IMR-90 (cell line): ENCODE data around the gene GSTP1. TPM values are rescaled to one million over a fixed set of nuclear protein-coding genes. Genes with fewer than 3 reads are reported as not detected.
A peak's percentile ranks its signal among the peaks of the same experiment; 100 is the strongest.
"Not testable (repeated sequence)": the region's sequence is repeated elsewhere in the genome, so short reads cannot be mapped to it uniquely, and the experiment has no call there.

ENCODE experiments used
- ATAC-seq: fragments of 200-7000 bp; cut with Tn5 transposase; 2 replicates; pipeline ENCODE4 v1.9.1; 2020; ENCODE audit warnings: low read depth, mild to moderate bottlenecking, moderate library complexity
- BruUV-seq: library from RNA; stranded (reverse); fragments of 400-500 nt; replicated peaks from 2 replicates; lab custom pipeline; 2021; lab: Mats Ljungman, UMichigan
- CTCF ChIA-PET: fragments of 300-600 bp; formaldehyde crosslinking; extraction: SDS; loops from one replicate; lab custom pipeline; 2021; ENCODE audit warnings: antibody characterized with exemption; lab: Yijun Ruan, JAX
- POLR2A ChIA-PET: fragments of 300-600 bp; sonication (Branson Sonifier 250); formaldehyde crosslinking; loops from one replicate; lab custom pipeline; 2022; ENCODE audit warnings: antibody characterized with exemption; ENCODE audit not compliant: unreplicated experiment; lab: Charles Lee
- DNase-seq: peaks from one replicate; pipeline ENCODE4 v3.0.0; 2013
- H2AFZ ChIP-seq: replicated peaks from 2 replicates; pipeline ENCODE3; 2013; ENCODE audit warnings: low read length, mild to moderate bottlenecking; ENCODE audit not compliant: poor library complexity
- H2AK5ac ChIP-seq: 2 replicates; pipeline ENCODE4 v1.6.1; 2013; ENCODE audit warnings: low read depth, low read length, inconsistent platforms
- H2AK9ac ChIP-seq: replicated peaks from 2 replicates; pipeline ENCODE3; 2013; ENCODE audit warnings: mild to moderate bottlenecking, low read depth, low read length, moderate library complexity; ENCODE audit not compliant: poor library complexity
- H2BK120ac ChIP-seq: 2 replicates; pipeline ENCODE4 v1.6.1; 2013; ENCODE audit warnings: low read depth, low read length, inconsistent platforms
- H2BK15ac ChIP-seq: 3 replicates; pipeline ENCODE4 v1.6.1; 2013; ENCODE audit warnings: low read depth, low read length, inconsistent platforms
- H2BK20ac ChIP-seq: 2 replicates; pipeline ENCODE4 v1.6.1; 2013; ENCODE audit warnings: low read depth, mild to moderate bottlenecking, inconsistent platforms, low read length, moderate library complexity
- H2BK5ac ChIP-seq: 2 replicates; pipeline ENCODE4 v1.6.1; 2013; ENCODE audit warnings: mild to moderate bottlenecking, low read depth, low read length, inconsistent platforms; ENCODE audit not compliant: poor library complexity, severe bottlenecking
- H3K14ac ChIP-seq: replicated peaks from 2 replicates; pipeline ENCODE4 v1.6.1; 2013; ENCODE audit warnings: low read depth, low read length, inconsistent platforms
- H3K18ac ChIP-seq: 2 replicates; pipeline ENCODE4 v1.6.1; 2013; ENCODE audit warnings: low read depth, low read length, control low read depth
- H3K23ac ChIP-seq: 2 replicates; pipeline ENCODE4 v1.6.1; 2013; ENCODE audit warnings: low read depth, low read length, inconsistent platforms
- H3K27ac ChIP-seq: 2 replicates; pipeline ENCODE4 v1.5.1; 2013; ENCODE audit warnings: mild to moderate bottlenecking, control low read depth, low read length; ENCODE audit not compliant: insufficient read depth
- H3K27me3 ChIP-seq: 2 replicates; pipeline ENCODE4 v1.6.1; 2013; ENCODE audit warnings: low read length; ENCODE audit not compliant: control insufficient read depth, insufficient read depth
- H3K36me3 ChIP-seq: 2 replicates; pipeline ENCODE4 v1.6.1; 2013; ENCODE audit warnings: low read length, mixed read lengths; ENCODE audit not compliant: control insufficient read depth, insufficient read depth
- H3K4ac ChIP-seq: 2 replicates; pipeline ENCODE4 v1.6.1; 2013; ENCODE audit warnings: low read depth, low read length, inconsistent platforms
- H3K4me1 ChIP-seq: 2 replicates; pipeline ENCODE4 v1.6.1; 2013; ENCODE audit warnings: low read length, mixed read lengths; ENCODE audit not compliant: control insufficient read depth, insufficient read depth
- H3K4me2 ChIP-seq: 2 replicates; pipeline ENCODE4 v1.6.1; 2013; ENCODE audit warnings: low read depth, mild to moderate bottlenecking, control low read depth, low read length, moderate library complexity
- H3K4me3 ChIP-seq: 2 replicates; pipeline ENCODE4 v1.5.1; 2013; ENCODE audit warnings: low read depth, mild to moderate bottlenecking, control low read depth, low read length, moderate library complexity; ENCODE audit not compliant: insufficient read depth
- H3K56ac ChIP-seq: 2 replicates; pipeline ENCODE4 v1.6.1; 2013; ENCODE audit warnings: low read length, inconsistent platforms; ENCODE audit not compliant: insufficient read depth; ENCODE audit errors: extremely low read depth
- H3K79me1 ChIP-seq, 2 experiments: 2 replicates each; pipeline ENCODE4 v1.6.1; 2013; ENCODE audit warnings: low read length in 2 of 2, inconsistent platforms in 1 of 2, low read depth in 1 of 2
- H3K9ac ChIP-seq: 2 replicates; pipeline ENCODE4 v1.6.1; 2013; ENCODE audit warnings: low read depth, low read length, control low read depth
- H3K9me1 ChIP-seq: 2 replicates; pipeline ENCODE4 v1.6.1; 2013; ENCODE audit warnings: low read length, inconsistent platforms; ENCODE audit not compliant: insufficient read depth
- H3K9me3 ChIP-seq: 2 replicates; pipeline ENCODE4 v1.6.1; 2013; ENCODE audit warnings: low read length; ENCODE audit not compliant: control insufficient read depth, insufficient read depth
- H4K20me1 ChIP-seq: 2 replicates; pipeline ENCODE4 v1.6.1; 2013; ENCODE audit warnings: low read length, inconsistent platforms; ENCODE audit not compliant: insufficient read depth
- H4K5ac ChIP-seq: 2 replicates; pipeline ENCODE4 v1.6.1; 2013; ENCODE audit warnings: mild to moderate bottlenecking, low read depth, low read length, control low read depth
- H4K8ac ChIP-seq, 2 experiments: 2 replicates each; pipeline ENCODE4 v1.6.1; 2013; ENCODE audit warnings: low read depth in 2 of 2, low read length in 2 of 2, control low read depth in 1 of 2, inconsistent platforms in 1 of 2
- H4K91ac ChIP-seq: 2 replicates; pipeline ENCODE4 v1.6.1; 2013; ENCODE audit warnings: low read depth, low read length, inconsistent platforms; ENCODE audit not compliant: insufficient read depth
- BHLHE40 ChIP-seq: fragments of 150-350 bp; IDR thresholded peaks from 2 replicates; pipeline ENCODE4 v1.6.1; 2016; ENCODE audit warnings: mild to moderate bottlenecking, low read depth, low read length
- CEBPB ChIP-seq: IDR thresholded peaks from 2 replicates; pipeline ENCODE4 v1.6.1; 2012; ENCODE audit warnings: low read depth, low read length, improper control_type of control experiment
- FOS ChIP-seq: fragments of 150-350 bp; IDR thresholded peaks from 2 replicates; pipeline ENCODE4 v1.6.1; 2016; ENCODE audit warnings: low read depth, low read length
- USF2 ChIP-seq: fragments of 150-350 bp; IDR thresholded peaks from 2 replicates; pipeline ENCODE4 v1.6.1; 2017; ENCODE audit warnings: mild to moderate bottlenecking, antibody characterized with exemption, low read length, low read depth
- WGBS, 2 experiments: methylation state at CpG; one replicate each; pipeline versions ENCODE4 v1.1.5 to v1.1.7; 2013; ENCODE audit warnings: missing lambda C conversion rate in 2 of 2; ENCODE audit not compliant: insufficient read length in 1 of 2; ENCODE audit errors: extremely low coverage in 2 of 2; 5-methylcytosine and 5-hydroxymethylcytosine counted together
- dilution Hi-C: fragments of 300-500 bp; cut with HindIII; formaldehyde crosslinking; loops from one replicate; pipeline ENCODE4 v1.14.3; 2018; ENCODE audit warnings: low sequenced_read_pairs; ENCODE audit not compliant: unreplicated experiment
- in situ Hi-C: fragments of 300-500 bp; cut with MboI; formaldehyde crosslinking; loops from 3 replicates; pipeline ENCODE4 v1.14.3; 2019; ENCODE audit warnings: low sequenced_read_pairs, inconsistent platforms, mixed read lengths
- intact Hi-C: fragments of 100-400 bp; cut with micrococcal nuclease; formaldehyde crosslinking; loops from 2 replicates; pipeline ENCODE4 v1.10.0; 2022
- polyA plus RNA-seq, 3 experiments: library from polyadenylated mRNA; depleted of rRNA; stranded (reverse); fragments of >200 nt; gene quantifications; 2 replicates each; pipeline ENCODE4 v1.2.3, GENCODE V29; 2012; ENCODE audit warnings: low replicate concordance in 1 of 3
- total RNA-seq: library from RNA; depleted of rRNA; stranded (reverse); fragments of >200 nt; gene quantifications from 2 replicates; pipeline ENCODE4 v1.2.3, GENCODE V29; 2012

GSTP1 gene
- total and polyA plus RNA-seq, 2 of the 4 experiments (the other 2 are of a cell fraction): 947 to 1,539 TPM

GRCh38 chr11:67563705-67564114, 19.9 kb upstream of the GSTP1 start:
- H3K23ac ChIP-seq, BruUV-seq, H2AK5ac ChIP-seq, dilution Hi-C loops, H3K14ac ChIP-seq, H2BK5ac ChIP-seq, H3K4me2 ChIP-seq, H3K79me1 ChIP-seq, H3K9ac ChIP-seq, H3K9me3 ChIP-seq, H3K27ac ChIP-seq, H3K9me1 ChIP-seq, H2BK15ac ChIP-seq, H2BK20ac ChIP-seq, H4K8ac ChIP-seq, in situ Hi-C loops, H3K36me3 ChIP-seq, POLR2A ChIA-PET, H4K5ac ChIP-seq, H3K4me3 ChIP-seq, H3K27me3 ChIP-seq, H3K56ac ChIP-seq, H3K4me1 ChIP-seq, H3K4ac ChIP-seq, H4K20me1 ChIP-seq, H3K18ac ChIP-seq, H4K91ac ChIP-seq: not testable (repeated sequence)
- H2AFZ ChIP-seq: peak overlapping the region; percentile 53
- TF ChIP-seq BHLHE40 (peak; percentile 79), USF2 (peak; percentile 19; the same call in 1 of the 2 replicates), FOS (peak; percentile 77), CEBPB (peak; percentile 52)
- peak overlapping the region; percentile 9 for H2AK9ac ChIP-seq
- intact Hi-C loops: loop anchor here (1.0 kb wide), 1 partner anchor 34 kb away; no protein-coding TSS in a partner anchor
- H2BK120ac ChIP-seq: peak overlapping the region; percentile 16; the same call in 1 of the 2 replicates
- peak; percentile 96 for DNase-seq
- peak; percentile 85 for ATAC-seq
- CTCF ChIA-PET: interaction anchor here (0.7 to 1.4 kb wide), 2 partner anchors 15 to 50 kb away, joined by 3 to 6 read pairs; no protein-coding TSS in a partner anchor
- 37% methylated on average over 4 of the region's 11 CpGs; no CpG with 5 or more reads in 1 of the 2 experiments for WGBS, 2 experiments
